Activated CD8-positive, alpha-beta memory T cell treated with anti-CD3 and anti-CD28 coated beads, Interleukin-2, amount 50 U/mL, for 1 hour (primary cell): ENCODE data around the gene MAGEC3.

ENCODE experiments used
- DNase-seq: peaks from one replicate; pipeline ENCODE4 v3.0.0-alpha.2; 2020; ENCODE audit errors: extremely low read depth

The MAGEC3 gene

GRCh38 chrX:141945426-141945825 is 107.3 kb downstream of the MAGEC3 start:
- no peak for DNase-seq

DNA sequence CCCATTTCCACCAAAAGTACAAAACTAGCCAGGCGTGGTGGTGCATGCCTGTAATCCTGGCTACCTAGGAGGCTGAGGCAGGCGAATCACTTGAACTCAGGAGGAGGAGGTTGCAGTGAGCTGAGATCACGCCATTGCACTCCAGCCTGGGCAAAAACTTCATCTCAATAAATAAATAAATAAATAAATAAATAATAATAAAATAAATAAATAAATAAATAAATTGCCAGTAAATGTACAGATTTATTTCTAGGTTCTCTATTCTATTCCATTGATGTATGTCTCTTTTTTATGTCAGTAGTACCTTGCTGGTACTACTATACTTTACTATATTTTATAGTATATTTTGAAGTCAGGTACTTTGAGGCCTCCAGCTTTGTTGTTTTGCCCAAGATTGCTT is 109.2 kb downstream of the MAGEC3 start:
- DNase-seq = no peak
